Sigmoid colon (tissue), 4 donors: Measurements from ENCODE around the gene HIVEP1.

ENCODE experiments used
- CTCF ChIP-seq, 4 experiments: fragments of 450-650 bp in 3 of 4; fragments of 200-600 bp in 1 of 4; IDR thresholded peaks; one replicate each; pipeline ENCODE4 v1.5.1; 2016 to 2019; ENCODE audit warnings: antibody characterized with exemption in 4 of 4, mild to moderate bottlenecking in 3 of 4, moderate library complexity in 2 of 4
- EP300 ChIP-seq, 4 donors: sonication (generic); formaldehyde crosslinking; IDR thresholded peaks; one replicate each; pipeline ENCODE4 v1.6.1; 2017; ENCODE audit warnings: antibody characterized with exemption in 4 of 4
- POLR2AphosphoS5 ChIP-seq, 4 donors: sonication (generic); formaldehyde crosslinking; IDR thresholded peaks; one replicate each; pipeline ENCODE4 v1.6.1; 2017; ENCODE audit warnings: antibody characterized with exemption in 4 of 4

GRCh38 chr6:11977738-11978137 is 34.4 kb upstream of the HIVEP1 start:
- TF ChIP-seq POLR2AphosphoS5 (IDR thresholded peaks at IDR 0.05) (no peak), CTCF (IDR thresholded peaks at IDR 0.05) (no peak), EP300 (IDR thresholded peaks at IDR 0.05) (no peak)
